ENCODE data around the gene UTP25.
"Not testable (repeated sequence)": the region's sequence is repeated elsewhere in the genome, so short reads cannot be mapped to it uniquely, and the experiment has no call there.

UTP25 gene

DNA sequence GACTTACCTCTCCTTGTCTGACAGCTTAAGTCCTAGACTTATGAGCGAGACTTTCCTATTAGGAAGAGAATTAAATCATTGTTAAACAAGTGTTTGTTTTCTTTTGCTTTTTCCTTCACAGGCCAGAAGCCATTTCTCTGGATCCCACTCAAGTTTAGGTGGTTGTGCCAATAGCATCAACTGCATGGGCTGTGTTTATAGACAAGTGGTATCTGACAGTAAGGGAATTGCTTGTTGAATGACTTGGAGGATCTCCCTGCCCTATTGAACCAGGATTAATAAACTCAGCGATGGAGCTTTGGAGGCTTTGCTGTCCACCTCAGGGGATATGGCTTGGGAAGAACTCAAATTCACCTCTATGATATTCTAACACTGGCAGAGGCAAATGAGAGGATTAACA lies 43.7 kb downstream of the UTP25 start:
- DNase-seq (ENCODE audit: low spot score), result no peak

DNA sequence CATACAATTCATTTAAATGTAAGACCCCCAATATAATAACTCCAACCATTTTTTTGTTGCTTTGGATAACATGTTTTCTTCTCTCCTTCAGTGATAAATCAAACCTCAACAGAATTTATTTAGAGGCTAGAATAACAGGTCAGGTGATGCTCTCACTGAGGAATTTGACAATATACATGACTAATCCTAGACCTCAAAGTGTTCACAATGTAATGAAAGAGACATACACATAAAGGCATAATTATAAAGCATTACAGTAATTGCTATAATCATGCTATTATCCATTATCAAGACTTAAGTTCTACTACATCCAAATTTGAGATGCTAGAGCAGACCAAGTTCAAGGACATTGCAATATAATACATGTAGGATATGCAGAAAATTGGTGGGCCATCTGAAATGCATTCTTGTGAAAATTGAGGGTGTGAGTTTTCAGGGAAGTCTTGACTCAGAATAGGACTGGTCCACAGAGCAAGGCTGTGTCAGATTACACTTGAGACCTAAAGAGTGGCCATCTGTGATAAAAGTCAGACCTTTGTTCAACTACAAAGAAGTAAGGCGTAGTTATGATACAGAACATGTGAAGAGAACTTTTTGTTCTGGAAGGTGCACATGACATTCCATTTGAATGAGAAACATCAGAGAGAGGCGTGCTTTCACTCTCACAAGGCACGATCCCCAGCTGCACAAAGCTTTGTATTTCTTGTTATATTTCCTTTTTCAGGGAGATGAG lies 45.5 kb downstream of the UTP25 start:
- no peak for DNase-seq (ENCODE audit: low spot score)

DNA sequence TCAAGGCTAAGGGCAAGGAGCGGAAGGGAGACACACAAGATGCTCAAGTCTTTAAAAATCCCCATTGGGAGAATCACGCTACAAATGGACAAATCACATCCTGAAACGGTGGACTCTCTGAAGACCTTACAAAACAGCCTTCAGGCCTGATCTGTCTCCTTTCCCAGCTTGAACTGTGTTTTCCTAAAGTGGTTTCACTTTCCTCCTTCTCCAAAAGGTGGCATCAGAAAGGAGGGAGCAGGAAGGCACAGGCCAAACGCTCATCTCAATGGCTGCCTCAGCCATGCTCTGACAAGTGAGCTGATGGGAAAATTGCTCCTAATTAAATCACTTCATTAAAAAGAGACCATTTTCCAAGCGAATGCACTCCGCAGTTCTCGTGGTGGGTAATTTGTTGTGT lies 47.7 kb downstream of the UTP25 start:
- no peak for DNase-seq (ENCODE audit: low spot score)

DNA sequence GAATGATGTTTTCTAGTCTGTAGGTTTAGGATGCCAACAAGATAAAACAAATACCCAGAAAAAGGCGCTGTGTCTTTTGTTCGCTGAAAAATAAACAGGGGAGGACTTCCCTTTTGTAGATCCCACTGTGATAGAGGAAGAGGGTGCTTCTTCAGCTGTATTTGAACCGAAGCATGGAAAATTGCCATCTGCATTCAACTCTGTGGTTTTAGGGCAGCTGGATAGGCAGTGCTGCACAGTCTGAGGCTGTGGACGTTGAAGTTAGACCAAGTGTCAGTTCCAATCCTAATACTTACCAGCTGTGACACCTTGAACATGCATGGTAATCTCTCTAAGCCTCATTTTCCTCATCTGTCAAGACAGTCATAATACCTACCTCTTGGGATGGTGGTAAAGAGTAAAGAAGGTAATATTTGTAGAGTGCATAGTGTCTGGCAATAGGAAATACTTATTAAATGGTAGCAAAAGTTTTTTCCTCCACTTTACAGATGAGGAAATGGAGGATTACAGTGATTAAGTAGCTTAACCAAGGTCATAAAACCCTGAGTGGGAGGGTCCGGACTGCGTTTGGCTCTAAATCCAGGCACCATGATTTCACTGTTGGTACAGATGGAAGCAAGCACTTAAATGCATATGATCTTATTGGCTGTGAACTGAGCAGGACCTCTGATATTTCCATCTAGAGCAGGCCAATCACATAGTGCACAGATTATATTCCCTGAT lies 48.5 kb downstream of the UTP25 start:
- DNase-seq (ENCODE audit: low spot score), result no peak

DNA sequence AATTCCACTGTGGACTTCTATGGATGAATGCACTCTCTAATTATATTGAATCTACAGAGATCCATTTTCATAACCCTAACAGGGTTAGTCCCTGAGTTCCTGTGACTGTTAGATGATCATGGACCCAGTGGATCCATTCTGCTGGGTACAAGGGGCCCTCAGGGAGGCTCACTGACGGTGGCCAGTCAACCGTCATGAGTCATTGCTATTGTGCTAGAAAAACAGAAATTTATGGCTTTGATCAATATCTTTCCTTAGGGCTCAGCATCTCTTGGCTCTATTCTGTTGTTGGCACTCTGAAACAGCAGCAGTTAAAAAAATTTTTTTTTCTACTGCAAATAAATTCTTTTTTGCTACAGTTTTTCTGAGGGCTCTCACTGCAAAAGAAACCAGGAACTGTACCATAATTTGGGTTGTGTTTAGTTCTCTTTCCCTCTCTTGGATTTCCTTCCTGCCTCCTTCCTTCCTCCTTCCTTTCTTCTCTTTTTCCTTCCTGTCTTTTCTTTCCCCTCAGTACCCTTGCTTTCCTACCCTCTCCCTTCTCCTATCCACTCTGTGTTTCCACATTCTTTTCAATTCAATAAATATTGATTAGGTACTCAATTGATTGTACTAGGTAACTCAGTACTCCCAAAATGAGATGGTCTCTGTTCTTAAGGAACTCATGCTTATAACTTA lies 49.5 kb downstream of the UTP25 start:
- no peak for DNase-seq (ENCODE audit: low spot score)

DNA sequence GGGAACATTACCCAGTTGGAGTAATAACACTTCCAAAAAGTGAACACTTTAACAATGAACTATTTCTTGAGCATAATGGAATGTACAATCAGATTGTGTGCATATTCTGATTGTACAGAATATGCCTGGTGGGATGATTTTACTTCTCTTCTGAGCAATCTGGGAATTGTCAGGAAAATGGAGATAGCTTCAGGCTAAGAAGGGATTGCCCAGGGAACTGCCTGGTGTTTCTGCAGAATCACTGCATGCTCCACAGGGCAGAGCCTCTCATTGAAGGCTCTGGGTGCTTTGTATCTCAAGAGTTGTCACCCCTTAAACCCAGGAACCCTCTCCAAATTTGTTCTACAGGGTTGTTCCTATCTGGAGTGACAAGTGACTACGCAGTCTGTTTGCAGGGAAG lies 51.2 kb downstream of the UTP25 start:
- DNase-seq (ENCODE audit: low spot score), result no peak

DNA sequence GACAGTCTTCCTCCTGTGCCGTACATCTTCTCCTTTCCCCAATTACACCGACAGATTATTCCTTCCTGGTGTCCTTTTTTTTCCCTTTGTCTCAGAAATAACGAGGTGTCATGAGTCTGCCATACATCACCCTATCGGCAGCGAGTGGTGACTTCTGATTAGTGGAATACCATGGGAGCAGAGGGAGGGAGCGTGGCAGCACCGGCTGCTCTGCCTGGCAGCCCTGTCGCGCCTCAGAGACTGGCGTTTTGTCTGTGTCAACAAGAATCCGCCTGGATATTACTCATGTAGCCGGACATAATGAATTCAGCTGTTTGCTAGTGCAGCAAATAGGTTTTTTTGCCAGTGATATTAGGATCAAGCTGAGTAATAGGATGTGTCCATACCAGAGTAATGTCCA lies 51.8 kb downstream of the UTP25 start:
- DNase-seq (ENCODE audit: low spot score), result peak; percentile 92

DNA sequence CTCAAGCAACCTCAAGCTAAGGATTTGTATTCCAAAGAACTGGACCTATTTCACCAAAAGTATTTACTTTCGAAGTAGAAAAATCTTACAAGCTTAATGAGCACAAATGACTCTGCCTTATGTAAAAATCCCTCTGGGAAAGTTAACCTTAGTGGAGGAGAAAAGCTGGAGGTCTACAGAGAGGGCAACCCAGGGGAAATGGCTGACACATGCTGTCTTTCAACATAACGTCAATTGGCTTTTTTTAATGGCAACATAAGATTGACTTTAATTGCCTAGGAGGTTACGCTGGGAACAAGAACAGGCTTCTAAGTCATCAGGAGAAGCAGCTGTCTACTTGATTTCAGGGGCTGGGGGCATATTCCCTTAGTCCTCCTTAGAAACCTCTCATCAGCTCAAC lies 52.3 kb downstream of the UTP25 start:
- DNase-seq (ENCODE audit: low spot score), result no peak

DNA sequence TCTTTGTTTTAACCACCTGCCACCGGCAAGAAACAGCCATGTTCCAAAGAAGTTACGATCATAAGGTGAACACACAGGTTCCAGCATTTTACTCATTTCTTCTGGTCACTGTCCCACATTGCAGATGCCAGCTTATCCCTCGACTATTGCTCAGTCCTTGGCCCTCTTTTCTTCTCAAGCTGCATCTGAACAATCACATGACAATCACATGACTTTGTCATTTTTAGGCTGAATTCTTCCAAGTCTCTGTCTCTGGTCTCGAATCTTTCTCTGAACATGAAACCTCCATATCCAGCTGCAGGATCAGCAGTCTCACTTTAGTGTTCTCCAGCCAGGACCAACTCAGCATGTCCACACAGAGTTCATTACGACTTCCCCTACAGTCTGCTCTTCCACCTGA lies 53.8 kb downstream of the UTP25 start:
- DNase-seq (ENCODE audit: low spot score), result no peak

DNA sequence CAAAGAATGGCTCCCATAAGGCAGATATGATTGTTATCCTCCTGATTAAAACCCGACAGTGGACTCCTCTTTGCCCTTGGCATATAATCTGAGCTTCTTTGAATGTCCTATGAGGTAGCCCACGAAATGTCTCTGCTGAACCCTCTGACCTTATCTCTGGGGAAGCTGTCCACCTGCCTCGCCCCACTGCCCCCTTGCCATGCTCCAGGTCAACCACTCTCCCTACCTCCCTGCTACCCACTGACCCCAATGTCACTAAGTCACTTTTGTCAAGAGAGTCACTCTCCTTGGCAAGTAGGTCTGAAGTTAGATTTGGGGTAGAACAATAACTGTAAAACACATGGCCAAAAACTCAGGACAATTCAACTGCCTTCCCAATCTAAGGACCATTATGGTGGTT lies 54.5 kb downstream of the UTP25 start:
- no peak for DNase-seq (ENCODE audit: low spot score)

DNA sequence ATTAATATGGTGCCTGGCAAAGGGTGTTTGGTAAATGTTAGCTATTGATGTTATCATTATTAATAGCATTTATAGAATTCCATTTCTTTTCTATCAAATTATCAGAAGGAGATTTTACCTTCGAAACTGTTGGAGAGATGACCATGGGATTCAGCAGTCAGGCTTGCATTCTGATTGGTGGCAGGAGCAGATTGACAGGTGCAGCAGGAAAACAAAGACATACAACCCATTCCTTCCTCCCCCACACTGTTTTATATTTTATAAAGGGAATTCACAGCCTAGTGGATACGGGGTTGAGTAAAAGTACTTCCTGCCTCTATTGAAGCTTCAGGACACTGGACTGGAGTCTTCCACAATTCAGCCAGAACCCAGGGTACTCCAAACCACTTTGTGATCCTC lies 55.2 kb downstream of the UTP25 start:
- DNase-seq (ENCODE audit: low spot score), result no peak

DNA sequence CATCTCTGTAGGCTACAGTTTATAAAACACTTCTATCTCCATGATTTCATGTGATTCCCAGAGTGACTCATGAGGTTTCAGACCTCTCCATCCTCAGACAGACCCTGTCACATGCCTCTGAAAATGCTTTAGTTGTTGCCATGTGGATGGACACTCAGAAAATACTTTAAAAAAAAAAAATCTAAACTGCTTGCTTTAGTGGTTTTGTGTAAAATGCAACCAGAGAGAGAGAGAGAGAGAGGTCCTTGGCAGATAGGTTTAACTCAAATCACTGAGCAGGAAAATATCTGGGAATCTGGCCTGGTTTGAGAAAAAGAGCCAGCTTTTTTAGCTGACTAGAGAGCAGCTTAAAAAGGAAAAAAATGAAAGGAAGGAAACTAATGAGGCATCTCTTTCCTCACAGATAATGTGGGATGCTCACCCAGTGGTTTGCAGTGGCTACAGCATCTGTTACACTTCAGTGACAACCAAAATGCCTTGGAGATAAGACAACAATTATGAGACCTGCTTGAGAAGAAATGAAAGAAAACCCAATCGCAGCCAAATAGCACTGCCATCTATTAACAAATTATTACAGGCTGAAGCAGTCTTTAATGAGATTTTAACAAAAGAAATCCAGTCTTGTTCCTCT lies 55.7 kb downstream of the UTP25 start:
- DNase-seq (ENCODE audit: low spot score), result no peak

DNA sequence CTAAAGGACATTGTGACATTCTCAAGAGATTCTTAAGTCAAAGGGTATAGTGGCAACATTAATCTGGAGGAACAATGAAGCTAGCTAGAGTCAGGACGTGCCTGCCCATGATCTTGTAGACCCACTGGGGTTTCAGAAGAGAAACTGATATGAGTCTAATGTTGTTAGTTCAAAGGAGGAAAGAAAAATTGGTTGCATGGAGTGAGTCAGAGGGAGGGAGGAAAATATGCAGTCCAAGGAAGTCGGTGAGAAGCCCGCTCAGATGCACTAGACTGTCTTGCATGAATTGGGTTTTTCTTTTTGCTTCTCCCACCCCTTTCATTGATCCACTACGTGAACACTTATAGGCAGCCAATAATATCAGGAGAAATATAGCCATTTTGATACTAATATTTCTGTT lies 56.5 kb downstream of the UTP25 start:
- DNase-seq (ENCODE audit: low spot score), result no peak

DNA sequence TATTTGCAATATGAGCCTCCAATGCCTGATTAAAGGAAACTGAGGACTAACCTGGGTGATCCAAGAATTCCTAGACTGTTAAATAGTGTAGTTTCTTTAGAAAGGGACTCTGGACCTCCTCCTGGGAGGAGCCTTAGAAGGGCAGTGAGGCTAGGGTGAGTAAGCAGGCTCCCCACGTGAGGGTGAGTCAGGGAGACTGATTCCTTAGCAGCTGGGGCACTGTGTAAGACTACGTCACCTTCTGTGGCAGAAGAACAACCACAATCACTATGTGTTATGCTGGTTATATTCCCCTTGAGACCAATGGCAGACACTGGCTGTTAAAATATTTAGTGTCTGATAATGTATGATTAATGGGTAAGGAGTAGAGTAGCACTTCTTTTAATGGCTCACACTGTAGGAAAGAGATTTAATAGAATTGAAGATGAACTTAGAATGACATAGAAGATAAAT lies 56.9 kb downstream of the UTP25 start:
- peak; percentile 62 for DNase-seq (ENCODE audit: low spot score)

DNA sequence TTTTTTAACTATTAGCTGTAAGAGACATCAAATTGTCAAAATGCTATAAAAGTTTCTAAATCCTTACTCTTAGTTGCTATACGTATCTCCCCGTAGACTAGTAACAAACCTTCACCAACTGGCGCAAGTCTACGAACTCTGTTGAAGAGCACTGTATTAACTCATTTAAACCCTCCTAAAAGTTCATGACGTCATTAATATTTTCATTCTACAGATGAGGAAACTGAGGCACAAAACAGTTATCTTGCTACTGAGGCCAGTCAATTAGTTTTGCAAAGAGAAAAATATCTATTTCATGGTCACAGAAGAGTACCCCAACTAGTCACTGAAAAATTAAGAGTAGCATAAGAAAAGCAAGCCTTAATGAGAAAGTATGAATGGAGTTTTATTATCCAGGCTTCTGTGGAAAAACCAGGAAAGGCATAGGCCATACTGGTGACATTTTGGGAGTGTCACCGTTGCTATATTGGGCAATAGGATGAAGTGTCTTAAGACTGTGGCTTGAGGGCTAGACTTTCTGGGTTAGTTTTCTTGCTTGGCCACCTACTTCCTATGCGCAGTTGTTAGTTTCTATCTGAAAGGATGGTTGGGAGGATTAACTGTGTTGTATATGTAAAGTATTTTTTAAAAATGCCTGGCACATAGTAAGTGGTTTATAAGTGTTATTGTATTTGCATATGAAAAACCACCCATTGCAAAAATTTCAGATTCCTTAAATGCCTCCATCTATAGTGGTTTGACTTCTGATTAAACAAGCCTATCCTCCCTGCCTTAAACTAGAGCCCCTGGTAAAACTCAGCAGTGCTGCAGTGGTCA lies 57.8 kb downstream of the UTP25 start:
- no peak for DNase-seq (ENCODE audit: low spot score)

DNA sequence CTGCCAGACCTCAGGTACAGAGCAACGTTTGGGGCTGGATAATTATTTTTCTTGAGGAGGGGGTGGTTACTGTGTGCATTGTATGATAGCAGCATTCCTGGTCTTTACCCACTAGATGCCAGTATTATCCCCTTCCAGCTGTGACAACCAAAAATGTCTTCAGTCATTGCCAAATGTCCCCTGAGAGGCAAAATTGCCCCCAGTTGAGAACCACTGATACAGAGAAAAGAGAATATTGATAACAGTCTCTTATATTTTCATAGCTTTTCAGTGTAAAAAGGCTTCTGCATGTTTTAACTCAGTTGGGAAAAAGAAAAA lies 58.4 kb downstream of the UTP25 start:
- DNase-seq (ENCODE audit: low spot score), result no peak

DNA sequence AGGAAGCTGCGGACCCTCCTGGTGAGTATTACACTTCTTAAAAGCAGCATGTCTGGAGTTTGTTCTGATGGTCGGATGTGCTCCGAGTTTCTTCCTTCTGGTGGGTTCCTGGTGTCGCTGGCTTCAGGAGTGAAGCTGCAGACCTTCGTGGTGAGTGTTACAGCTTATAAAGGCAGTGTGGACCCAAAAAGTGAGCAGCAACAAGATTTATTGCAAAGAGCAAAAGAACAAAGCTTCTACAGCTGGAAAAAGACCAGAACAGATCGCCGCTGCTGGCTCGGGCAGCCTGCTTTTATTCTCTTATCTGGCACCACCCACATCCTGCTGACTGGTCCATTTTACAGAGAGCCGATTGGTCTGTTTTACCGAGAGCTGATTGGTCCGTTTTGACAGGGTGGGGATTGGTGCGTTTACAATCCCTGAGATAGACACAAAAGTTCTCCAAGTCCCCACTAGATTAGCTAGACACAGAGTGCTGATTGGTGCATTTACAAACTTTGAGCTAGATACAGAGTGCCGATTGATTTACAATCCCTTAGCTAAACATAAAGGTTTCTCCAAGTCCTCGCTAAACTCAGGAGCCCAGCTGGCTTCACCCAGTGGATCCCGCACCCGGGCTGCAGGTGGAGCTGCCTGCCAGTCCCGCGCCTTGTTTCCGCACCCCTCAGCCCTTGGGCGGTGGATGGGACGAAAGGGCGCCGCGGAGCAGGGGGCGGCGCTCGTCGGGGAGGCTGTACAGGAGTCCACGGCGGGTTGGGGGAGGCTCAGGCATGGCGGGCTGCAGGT lies 60.7 kb downstream of the UTP25 start:
- DNase-seq (ENCODE audit: low spot score), result not testable (repeated sequence)

DNA sequence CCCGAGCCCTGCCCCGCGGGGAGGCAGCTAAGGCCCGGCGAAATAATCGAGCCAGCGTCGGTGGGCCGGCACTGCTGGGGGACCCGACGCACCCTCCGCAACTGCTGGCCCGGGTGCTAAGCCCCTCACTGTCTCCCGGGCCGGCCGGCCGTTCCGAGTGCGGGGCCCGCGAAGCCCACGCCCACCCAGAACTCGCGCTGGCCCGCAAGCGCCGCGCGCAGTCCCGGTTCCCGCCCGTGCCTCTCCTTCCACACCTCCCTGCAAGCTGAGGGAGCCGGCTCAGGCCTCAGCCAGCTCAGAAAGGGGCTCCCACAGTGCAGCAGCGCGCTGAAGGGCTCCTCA lies 61.3 kb downstream of the UTP25 start:
- DNase-seq (ENCODE audit: low spot score), result no peak

DNA sequence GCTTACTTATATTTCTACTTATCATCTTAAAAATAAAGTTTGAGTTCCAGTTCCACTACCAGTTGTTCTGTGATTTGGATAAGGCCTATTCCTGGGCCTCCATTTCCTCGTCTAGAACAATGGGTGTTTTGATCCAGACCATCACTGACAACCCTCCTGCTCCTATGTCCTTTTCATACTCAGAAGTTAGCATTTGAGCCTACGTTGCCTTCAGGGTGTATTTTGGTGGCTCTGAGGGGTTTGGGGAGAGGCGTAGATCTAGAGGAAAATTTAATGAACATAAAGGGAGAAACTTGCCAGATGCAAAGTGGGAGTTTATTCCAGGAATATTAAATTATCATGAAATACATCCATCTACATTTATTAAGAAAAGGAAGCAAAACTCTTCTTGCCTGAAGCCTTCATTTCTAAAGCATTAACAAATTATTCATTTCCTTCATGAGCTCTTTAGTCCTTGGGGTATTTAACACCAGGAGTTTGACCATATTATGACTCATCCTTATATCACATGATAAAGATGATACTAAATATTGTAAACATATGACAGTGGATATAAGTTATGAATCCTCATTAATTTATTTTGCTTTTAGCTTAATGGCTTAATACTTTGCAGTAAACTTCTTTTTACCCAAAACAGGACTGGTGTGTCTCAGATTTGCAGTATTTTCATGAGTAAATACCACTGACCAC lies 63.0 kb downstream of the UTP25 start:
- DNase-seq (ENCODE audit: low spot score), result no peak

DNA sequence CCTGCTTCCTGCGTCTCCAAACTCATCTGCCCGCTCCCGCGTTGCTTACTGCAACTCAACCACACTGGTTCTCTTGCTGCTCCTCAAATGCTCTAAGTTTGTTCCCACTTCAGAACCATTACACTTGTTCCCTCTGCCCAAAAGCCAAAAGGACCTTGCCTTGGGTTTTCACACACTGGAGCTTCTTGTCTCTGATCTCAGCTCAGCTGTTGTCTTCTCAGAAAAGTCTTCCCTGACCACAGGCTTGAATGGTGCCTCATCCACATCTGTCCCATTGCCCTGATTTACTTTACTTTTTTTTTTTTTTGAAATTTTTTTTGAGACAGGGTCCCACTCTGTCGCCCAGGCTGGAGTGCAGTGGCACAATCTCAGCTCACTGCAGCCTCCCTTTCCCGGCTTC lies 66.0 kb downstream of the UTP25 start:
- no peak for DNase-seq (ENCODE audit: low spot score)

DNA sequence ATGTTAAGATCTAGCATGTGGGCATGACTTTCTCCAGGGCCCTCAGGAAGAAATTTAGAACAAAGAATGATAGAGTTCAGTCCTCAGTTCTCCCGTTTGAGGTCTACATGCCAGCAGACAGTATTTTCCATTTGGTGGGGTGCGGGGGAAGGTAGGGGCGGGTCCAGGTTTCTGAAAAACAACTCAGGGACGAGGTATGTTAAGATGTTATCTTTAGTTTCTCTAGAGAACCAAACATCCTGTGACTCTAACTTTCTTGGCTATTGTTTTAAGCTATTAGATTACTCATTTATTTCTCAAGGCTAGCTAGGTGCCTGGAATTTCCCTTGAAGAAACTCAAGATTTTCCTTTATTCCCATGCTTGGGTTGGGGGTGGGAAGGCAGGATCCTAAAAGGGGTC lies 67.9 kb downstream of the UTP25 start:
- DNase-seq (ENCODE audit: low spot score), result no peak
